Gastroesophageal sphincter (tissue), 4 donors: ENCODE measurements around the gene CEP112. TPM values are rescaled to one million over a fixed set of nuclear protein-coding genes. Genes with fewer than 3 reads are reported as not detected.
"Not testable (repeated sequence)": the region's sequence is repeated elsewhere in the genome, so short reads cannot be mapped to it uniquely, and the experiment has no call there.

Source experiments
- ATAC-seq: fragments of 150-250 bp; one replicate; pipeline ENCODE4 v1.9.1; 2016; ENCODE audit warnings: mild to moderate bottlenecking, moderate library complexity
- H3K27ac ChIP-seq, 4 donors: fragments of 200-600 bp; sonication (generic) in 3 of 4; 1 replicate in 3 of 4; 2 replicates in 1 of 4; pipeline ENCODE4 v1.5.1; 2016 to 2019
- H3K27me3 ChIP-seq: fragments of 200-600 bp; sonication (generic); one replicate; pipeline ENCODE4 v1.5.1; 2019
- H3K36me3 ChIP-seq, 2 donors: fragments of 200-600 bp; sonication (generic); one replicate each; pipeline ENCODE4 v1.5.1; 2019; ENCODE audit warnings: control low read depth in 1 of 2
- H3K4me1 ChIP-seq, 3 donors: fragments of 200-600 bp; sonication (generic); 1 replicate in 2 of 3; 2 replicates in 1 of 3; pipeline ENCODE4 v1.5.1; 2016 to 2019; ENCODE audit warnings: control low read depth in 2 of 3
- H3K4me3 ChIP-seq, 2 donors: fragments of 200-600 bp; sonication (generic); one replicate each; pipeline ENCODE4 v1.5.1; 2019; ENCODE audit warnings: mild to moderate bottlenecking in 1 of 2, moderate library complexity in 1 of 2
- H3K9me3 ChIP-seq, 3 donors: fragments of 200-600 bp; sonication (generic); one replicate each; pipeline ENCODE4 v1.5.1; 2017 to 2019; ENCODE audit warnings: control low read depth in 2 of 3
- EP300 ChIP-seq: sonication (generic); formaldehyde crosslinking; IDR thresholded peaks from one replicate; pipeline ENCODE4 v1.6.1; 2017; ENCODE audit warnings: antibody characterized with exemption, mild to moderate bottlenecking
- POLR2A ChIP-seq, 2 donors: fragments of 450-650 bp; IDR thresholded peaks; one replicate each; pipeline ENCODE4 v1.6.1; 2017; ENCODE audit warnings: antibody characterized with exemption in 2 of 2, mild to moderate bottlenecking in 2 of 2, moderate library complexity in 1 of 2
- POLR2AphosphoS5 ChIP-seq: sonication (generic); formaldehyde crosslinking; IDR thresholded peaks from one replicate; pipeline ENCODE4 v1.6.1; 2017; ENCODE audit warnings: antibody characterized with exemption
- WGBS, 2 donors: methylation state at CpG; one replicate each; pipeline ENCODE4 v1.1.5; 2018; ENCODE audit warnings: low coverage in 1 of 2; 5-methylcytosine and 5-hydroxymethylcytosine counted together
- total RNA-seq, 4 donors: library from RNA; depleted of rRNA; stranded (reverse); fragments of >200 nt; gene quantifications; one replicate each; pipeline ENCODE4 v1.1.0, GENCODE V29; 2016
- TF ChIP-seq, protein P1 (sequence below), 4 experiments: fragments of 200-600 bp in 2 of 4; fragments of 450-650 bp in 2 of 4; sonication (generic) in 1 of 4; IDR thresholded peaks; one replicate each; pipeline ENCODE4 v1.5.1; 2017 to 2019; ENCODE audit warnings: antibody characterized with exemption in 4 of 4, mild to moderate bottlenecking in 2 of 4, moderate library complexity in 2 of 4

CEP112 gene
- total RNA-seq, 4 donors from 2014 or later = 21.9 to 38.2 (median 27.0) TPM

DNA sequence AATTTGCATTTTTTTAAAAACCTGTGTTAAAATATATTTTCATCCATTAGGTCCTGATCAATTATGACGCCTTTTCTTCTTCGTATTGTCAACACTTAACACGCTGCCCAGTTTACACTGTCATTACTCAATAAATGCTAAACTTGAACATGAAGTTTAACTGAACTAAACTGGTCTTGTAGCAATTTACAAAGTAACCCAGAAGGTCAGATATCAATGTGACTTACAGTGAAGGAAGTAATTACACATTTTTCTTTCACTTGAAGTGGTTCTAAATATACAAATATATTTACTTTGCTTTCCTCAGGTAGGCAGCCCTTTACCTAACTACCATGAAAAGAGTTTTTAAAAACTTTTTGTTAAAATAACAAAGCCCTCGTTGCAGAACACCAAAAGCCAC is 374.0 kb downstream of the CEP112 start:
- Histone ChIP-seq H3K9me3 (no peaks in the 10 kb centered on the region), H3K27me3 (no peaks in the 10 kb centered on the region), H3K36me3 (no peaks in the 10 kb centered on the region), H3K27ac (no peak overlapping the region), H3K4me1 (no peaks in the 10 kb centered on the region), H3K4me3 (no peak overlapping the region)
- ATAC-seq = no peak
- 96 to 98% methylated on average over 4 of the region's 4 CpGs for WGBS, 2 donors
- TF ChIP-seq, protein P1, sequence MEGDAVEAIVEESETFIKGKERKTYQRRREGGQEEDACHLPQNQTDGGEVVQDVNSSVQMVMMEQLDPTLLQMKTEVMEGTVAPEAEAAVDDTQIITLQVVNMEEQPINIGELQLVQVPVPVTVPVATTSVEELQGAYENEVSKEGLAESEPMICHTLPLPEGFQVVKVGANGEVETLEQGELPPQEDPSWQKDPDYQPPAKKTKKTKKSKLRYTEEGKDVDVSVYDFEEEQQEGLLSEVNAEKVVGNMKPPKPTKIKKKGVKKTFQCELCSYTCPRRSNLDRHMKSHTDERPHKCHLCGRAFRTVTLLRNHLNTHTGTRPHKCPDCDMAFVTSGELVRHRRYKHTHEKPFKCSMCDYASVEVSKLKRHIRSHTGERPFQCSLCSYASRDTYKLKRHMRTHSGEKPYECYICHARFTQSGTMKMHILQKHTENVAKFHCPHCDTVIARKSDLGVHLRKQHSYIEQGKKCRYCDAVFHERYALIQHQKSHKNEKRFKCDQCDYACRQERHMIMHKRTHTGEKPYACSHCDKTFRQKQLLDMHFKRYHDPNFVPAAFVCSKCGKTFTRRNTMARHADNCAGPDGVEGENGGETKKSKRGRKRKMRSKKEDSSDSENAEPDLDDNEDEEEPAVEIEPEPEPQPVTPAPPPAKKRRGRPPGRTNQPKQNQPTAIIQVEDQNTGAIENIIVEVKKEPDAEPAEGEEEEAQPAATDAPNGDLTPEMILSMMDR (IDR thresholded peaks at IDR 0.05) = no peak
- no peak for TF ChIP-seq POLR2AphosphoS5
- TF ChIP-seq POLR2A (IDR thresholded peaks at IDR 0.05) = no peak
- no peak for TF ChIP-seq EP300

DNA sequence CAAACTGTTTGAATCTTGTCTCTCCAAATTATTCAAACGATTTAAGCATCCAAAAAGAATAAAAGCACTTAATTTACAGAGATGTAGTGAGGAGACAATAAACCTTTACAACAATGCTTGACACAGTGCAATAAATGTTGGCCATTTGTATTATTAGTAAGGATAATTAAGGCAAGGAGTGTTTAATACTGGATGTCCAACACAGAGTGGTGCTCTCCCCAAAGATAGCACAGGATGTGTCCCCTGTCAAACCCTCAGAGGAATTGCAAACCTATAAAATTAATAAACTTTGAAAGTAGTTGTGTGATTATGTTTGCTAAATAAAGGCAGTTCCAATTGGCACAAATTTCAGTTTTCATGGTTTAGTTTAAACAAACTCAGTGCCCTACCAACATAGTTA is 377.5 kb downstream of the CEP112 start:
- H3K27me3 ChIP-seq = no peaks in the 10 kb centered on the region
- no peaks in the 10 kb centered on the region for H3K36me3 ChIP-seq
- no peaks in the 10 kb centered on the region for H3K4me1 ChIP-seq
- 91 to 100% methylated on average over 1 of the region's 1 CpG for WGBS, 2 donors
- ATAC-seq = no peak
- TF ChIP-seq, protein P1 (IDR thresholded peaks at IDR 0.05) = no peak
- no peak for TF ChIP-seq POLR2A (IDR thresholded peaks at IDR 0.05)
- no peak for TF ChIP-seq POLR2AphosphoS5
- no peak for TF ChIP-seq EP300
- no peaks in the 10 kb centered on the region for H3K9me3 ChIP-seq
- H3K4me3 ChIP-seq = no peak overlapping the region
- H3K27ac ChIP-seq = no peak overlapping the region

DNA sequence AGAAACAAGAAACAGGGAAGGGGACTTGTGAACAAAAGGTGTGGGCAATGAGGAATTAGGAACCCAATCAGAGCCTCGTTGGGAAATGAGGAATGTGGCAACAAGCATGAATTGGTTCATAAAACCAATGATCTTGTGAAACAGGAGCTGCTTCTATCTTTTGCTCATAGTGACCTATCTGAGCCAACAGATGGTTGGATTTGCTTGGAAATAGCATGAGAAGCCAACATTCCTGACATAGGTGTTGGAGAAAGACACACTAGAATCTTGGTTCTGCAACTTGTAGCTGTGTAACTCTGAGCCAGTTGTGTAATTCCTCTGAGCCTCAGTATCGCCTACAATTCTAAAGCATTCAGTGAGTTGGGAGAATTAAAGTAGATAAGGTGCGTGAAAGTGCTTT is 378.6 kb downstream of the CEP112 start:
- H3K4me1 ChIP-seq = no peaks in the 10 kb centered on the region

DNA sequence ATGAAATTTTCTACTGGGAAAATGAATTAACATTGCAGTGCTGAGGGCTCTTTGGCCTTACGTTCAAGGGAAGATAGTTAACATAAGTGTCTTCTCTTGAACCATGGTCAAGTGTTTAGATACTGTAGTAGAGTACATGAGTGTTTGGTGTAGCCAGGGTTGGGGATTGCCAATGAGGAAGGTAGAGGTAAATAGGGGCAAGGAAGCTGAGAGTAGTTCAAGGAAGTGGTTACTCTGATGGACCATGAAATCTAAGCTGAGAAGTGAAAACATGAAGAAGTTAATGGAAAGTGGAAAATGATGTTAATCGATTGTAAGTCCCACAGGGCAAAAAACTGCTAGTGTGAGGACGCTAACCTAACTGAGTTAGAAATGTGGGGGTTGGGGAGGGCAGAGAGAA is 380.9 kb downstream of the CEP112 start:
- ATAC-seq = no peak
- H3K4me3 ChIP-seq = no peak overlapping the region
- TF ChIP-seq POLR2A (IDR thresholded peaks at IDR 0.05) = no peak
- TF ChIP-seq, protein P1 (IDR thresholded peaks at IDR 0.05) = no peak
- TF ChIP-seq EP300 = no peak
- no peak for TF ChIP-seq POLR2AphosphoS5
- H3K27ac ChIP-seq = no peak overlapping the region
- no peaks in the 10 kb centered on the region for H3K9me3 ChIP-seq
- H3K4me1 ChIP-seq = no peaks in the 10 kb centered on the region
- WGBS, 2 donors = 64 to 67% methylated on average over 3 of the region's 3 CpGs
- H3K27me3 ChIP-seq = no peaks in the 10 kb centered on the region
- H3K36me3 ChIP-seq = no peaks in the 10 kb centered on the region

More for the DNA sequence above, 378.6 kb downstream of the CEP112 start:
- no peaks in the 10 kb centered on the region for H3K36me3 ChIP-seq
- WGBS, 2 donors = 83 to 86% methylated on average over 3 of the region's 3 CpGs
- no peaks in the 10 kb centered on the region for H3K27me3 ChIP-seq
- no peak overlapping the region for H3K4me3 ChIP-seq
- no peaks in the 10 kb centered on the region for H3K9me3 ChIP-seq
- no peak for TF ChIP-seq POLR2AphosphoS5
- H3K27ac ChIP-seq = no peak overlapping the region
- no peak for ATAC-seq

DNA sequence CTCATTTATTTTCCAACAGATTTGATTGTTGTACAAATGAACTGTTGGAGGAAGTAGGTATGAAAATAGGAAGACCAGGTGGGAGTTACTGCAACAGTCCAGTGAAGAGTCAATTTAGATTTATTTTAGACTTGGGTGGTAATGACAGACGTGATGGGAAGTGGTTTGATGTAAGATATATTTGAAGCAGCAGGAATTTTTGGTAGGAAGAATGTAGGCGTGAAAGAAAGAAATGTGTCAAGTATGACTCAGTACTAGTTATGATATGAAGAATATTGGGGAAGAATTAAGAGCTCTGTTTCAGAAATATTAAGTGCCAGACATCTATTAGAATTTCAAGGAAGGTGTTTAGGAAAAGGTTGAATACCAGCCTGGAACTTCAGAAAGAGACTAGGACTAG is 382.6 kb downstream of the CEP112 start:
- no peak for TF ChIP-seq POLR2AphosphoS5
- Histone ChIP-seq H3K36me3 (no peaks in the 10 kb centered on the region), H3K27me3 (no peaks in the 10 kb centered on the region), H3K4me1 (no peaks in the 10 kb centered on the region), H3K4me3 (no peak overlapping the region), H3K27ac (no peak overlapping the region), H3K9me3 (no peaks in the 10 kb centered on the region)
- no peak for ATAC-seq
- 73 to 82% methylated on average over 2 of the region's 2 CpGs for WGBS, 2 donors

DNA sequence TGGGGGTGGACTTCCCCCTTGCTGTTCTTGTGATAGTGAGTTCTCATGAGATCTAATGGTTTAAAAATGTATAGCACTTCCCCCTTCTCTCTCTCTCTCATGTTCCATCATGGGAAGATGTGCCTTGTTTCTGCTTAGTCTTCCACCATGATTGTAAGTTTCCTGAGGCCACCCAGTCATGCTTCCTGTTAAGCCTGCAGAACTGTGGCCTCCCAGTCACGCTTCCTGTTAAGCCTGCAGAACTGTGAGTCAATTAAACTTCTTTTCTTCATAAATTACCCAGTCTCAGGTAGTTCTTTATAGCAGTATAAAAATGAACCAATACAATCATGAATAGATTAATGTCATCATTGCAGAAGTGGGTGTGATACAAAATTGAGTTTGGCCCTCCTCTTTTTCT is 383.4 kb downstream of the CEP112 start:
- not testable (repeated sequence) for H3K27me3 ChIP-seq, H3K4me3 ChIP-seq, H3K36me3 ChIP-seq, H3K27ac ChIP-seq, H3K9me3 ChIP-seq, ATAC-seq, H3K4me1 ChIP-seq
- 100% methylated on average over 1 of the region's 1 CpG; no CpG with 5 or more reads in 1 of the 2 donors for whole genome bisulfite sequencing, 2 donors

DNA sequence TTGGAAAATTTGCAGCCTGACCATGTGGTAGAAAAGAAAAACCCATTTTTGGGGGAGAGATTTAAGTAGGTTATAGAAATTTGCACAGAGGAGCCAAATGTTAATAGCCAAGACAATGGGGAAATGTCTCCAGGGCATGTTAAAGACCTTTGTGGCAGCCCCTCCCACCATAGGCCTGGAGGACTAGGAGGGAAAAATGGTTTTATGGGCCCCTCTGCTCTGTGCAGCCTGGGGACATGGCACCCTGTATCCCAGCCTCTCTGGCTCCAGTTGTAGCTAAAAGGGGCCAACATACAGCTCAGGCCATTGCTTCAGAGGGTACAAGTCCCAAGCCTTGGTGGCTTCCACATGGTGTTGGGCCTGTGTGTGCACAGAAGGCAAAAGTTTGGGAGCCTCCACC is 384.6 kb downstream of the CEP112 start:
- no peaks in the 10 kb centered on the region for H3K9me3 ChIP-seq
- ATAC-seq = no peak
- H3K36me3 ChIP-seq = no peaks in the 10 kb centered on the region
- no peak overlapping the region for H3K27ac ChIP-seq
- H3K27me3 ChIP-seq = no peaks in the 10 kb centered on the region
- no peaks in the 10 kb centered on the region for H3K4me1 ChIP-seq
- H3K4me3 ChIP-seq = no peak overlapping the region
- TF ChIP-seq, protein P1 (IDR thresholded peaks at IDR 0.05) = no peak
- TF ChIP-seq EP300 (no peak), POLR2A (IDR thresholded peaks at IDR 0.05) (no peak)
